ENCODE data around the gene CDH4.
"Not testable (repeated sequence)": the region's sequence is repeated elsewhere in the genome, so short reads cannot be mapped to it uniquely, and the experiment has no call there.

The CDH4 gene

GRCh38 chr20:61459266-61459665 is 207.2 kb downstream of the CDH4 start:
- no peak for DNase-seq (ENCODE audit: low read depth)

DNA sequence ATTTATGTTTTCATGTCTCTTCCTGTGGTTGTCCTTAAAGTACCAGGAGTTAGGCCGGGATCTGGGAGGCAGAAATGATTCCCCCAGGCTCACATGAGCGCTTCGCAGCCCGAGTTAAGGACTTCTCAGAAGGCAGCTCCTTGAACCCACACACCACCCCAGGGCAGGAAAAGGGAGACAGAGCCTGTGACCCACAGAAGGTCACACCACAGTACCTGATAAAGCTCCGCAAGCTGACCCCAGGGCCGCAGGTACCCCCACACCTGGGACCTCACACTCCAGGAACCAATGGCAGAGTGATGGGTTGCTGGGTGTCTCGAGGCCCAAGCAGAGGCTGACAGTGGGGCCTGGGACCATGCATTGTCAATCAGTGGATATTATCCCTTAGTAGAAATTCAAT is 207.6 kb downstream of the CDH4 start:
- DNase-seq (ENCODE audit: low read depth), result no peak

GRCh38 chr20:61460261-61461052 is 208.4 kb downstream of the CDH4 start:
- no peak for DNase-seq (ENCODE audit: low read depth)

DNA sequence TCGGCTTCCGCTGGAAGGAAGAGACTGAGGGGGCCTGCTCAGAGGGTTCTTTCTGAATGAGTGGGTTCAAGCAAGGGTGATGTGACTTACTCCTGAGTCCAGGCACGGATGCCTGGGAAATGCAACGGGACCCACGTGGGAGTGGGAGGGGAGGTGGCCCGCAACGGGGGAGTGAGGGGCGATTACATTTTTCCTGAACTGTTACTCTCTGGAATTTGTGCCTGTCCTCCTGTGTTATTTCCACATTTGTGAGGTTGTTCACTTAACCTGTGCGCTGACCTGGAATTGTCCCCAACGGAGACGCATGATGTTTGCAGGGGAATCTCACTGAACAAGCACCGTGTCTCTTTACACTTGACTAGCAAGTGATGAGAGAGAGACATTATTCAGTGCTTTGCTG is 209.4 kb downstream of the CDH4 start:
- no peak for DNase-seq (ENCODE audit: low read depth)

- DNase-seq (ENCODE audit: low read depth), result no peak
Observed at GRCh38 chr20:61464307-61465303, 212.5 kb downstream of the CDH4 start.

- DNase-seq (ENCODE audit: low read depth), result no peak
Observed at GRCh38 chr20:61475729-61476128, 223.7 kb downstream of the CDH4 start.

- no peak for DNase-seq (ENCODE audit: low read depth)
Observed at GRCh38 chr20:61476956-61477355, 224.9 kb downstream of the CDH4 start.

DNA sequence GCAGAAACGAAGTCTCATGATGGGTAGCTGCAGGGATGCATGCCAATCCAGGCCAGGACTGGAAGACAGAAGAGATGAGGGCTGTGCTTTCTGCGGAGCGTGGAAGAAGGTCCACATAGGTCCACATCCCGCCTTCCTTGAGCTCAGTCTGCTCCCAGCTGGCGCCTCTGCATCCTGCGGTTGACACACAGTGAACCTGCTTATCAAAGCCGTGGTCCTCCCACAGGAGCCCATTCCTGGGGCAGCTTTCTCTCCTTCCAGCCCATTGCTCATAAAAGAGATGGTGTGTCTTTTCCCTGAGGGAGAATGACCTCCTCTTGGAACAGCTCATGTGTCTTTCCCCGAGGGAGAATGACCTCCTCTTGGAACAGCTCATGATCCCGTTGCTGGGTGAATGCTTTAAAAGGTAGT is 225.4 kb downstream of the CDH4 start:
- DNase-seq (ENCODE audit: low read depth), result no peak

- no peak for DNase-seq (ENCODE audit: low read depth)
Observed at GRCh38 chr20:61478094-61478493, 226.0 kb downstream of the CDH4 start.

- no peak for DNase-seq (ENCODE audit: low read depth)
Observed at GRCh38 chr20:61478611-61479305, 226.7 kb downstream of the CDH4 start.

GRCh38 chr20:61479433-61479832 is 227.4 kb downstream of the CDH4 start:
- not testable (repeated sequence) for DNase-seq (ENCODE audit: low read depth)

- DNase-seq (ENCODE audit: low read depth), result no peak
Observed at GRCh38 chr20:61480158-61480825, 228.2 kb downstream of the CDH4 start.

DNA sequence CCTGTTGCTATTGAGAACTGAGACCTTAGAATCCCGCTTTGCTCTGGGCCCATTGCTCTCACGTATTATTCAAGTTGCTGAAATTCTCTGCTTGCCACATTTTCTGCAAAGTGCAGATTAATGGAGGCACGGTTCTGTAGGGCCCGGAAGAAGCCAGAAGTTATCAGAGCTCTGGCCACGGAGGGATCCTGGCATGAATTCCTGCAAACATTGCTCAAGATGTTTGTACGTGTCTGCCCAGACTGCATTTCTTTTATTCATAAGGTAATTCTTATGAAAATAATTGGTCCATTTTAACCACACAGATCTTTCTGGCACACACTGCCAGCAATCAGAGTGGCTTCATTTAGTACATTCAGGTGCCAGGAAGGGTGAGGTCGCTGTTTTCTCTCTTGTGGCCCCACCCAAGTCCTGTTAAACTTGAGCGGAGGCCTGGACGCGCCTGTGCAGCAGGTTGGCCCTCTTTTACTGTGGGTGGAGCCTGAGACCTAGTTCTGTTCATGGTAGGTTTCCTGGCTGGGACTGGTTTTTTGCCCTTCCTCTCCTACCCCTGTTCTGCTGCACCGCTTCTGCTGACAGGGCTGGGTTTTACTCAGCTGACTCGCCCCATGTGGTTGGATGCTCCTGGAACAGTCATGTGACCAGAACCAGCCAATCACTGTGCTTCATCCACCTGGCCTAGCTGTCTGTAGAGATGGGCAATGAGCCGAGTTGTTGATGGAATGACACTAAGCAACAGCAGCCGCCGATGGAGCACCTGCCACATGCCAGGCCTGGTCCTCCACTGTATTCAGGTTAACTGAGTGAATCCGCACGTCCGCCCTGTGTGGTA is 230.2 kb downstream of the CDH4 start:
- no peak for DNase-seq (ENCODE audit: low read depth)

- no peak for DNase-seq (ENCODE audit: low read depth)
Observed at GRCh38 chr20:61482901-61483300, 230.8 kb downstream of the CDH4 start.

DNA sequence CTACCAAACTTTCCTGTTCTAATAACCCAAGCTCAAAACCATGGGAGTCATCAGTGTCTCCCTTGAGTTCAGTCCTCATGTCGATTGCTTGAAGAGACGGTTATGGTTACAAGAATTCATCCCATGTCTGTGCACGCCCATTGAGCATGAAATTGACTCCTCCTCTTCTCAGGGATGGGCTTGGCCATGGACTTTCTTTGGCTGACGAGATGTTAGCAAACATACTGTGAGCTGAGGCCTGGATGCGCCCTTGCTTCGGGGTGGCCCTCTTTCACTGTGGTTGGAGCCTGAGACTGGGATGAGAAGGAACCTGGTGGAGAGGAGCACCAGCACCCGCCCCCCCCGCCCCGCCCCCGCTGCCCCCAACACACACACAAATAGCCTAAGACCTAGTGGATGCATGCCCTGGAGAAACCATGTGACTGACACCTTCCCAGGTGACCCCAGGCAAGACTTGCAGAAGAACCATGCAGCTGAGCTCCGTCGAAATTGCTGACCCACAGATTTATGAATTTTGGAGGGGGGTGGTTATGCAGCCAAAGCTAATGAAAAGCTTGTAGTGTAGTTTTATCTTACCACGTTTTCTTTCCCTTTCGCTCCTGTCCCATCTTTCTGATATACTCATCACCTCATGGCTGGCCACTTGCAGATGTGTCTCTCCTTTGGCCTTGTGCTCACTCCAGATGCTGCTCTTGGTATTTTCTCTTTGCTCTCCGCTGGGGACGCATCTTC is 231.4 kb downstream of the CDH4 start:
- no peak for DNase-seq (ENCODE audit: low read depth)

- DNase-seq (ENCODE audit: low read depth), result no peak
Observed at GRCh38 chr20:61486198-61486597, 234.1 kb downstream of the CDH4 start.

DNA sequence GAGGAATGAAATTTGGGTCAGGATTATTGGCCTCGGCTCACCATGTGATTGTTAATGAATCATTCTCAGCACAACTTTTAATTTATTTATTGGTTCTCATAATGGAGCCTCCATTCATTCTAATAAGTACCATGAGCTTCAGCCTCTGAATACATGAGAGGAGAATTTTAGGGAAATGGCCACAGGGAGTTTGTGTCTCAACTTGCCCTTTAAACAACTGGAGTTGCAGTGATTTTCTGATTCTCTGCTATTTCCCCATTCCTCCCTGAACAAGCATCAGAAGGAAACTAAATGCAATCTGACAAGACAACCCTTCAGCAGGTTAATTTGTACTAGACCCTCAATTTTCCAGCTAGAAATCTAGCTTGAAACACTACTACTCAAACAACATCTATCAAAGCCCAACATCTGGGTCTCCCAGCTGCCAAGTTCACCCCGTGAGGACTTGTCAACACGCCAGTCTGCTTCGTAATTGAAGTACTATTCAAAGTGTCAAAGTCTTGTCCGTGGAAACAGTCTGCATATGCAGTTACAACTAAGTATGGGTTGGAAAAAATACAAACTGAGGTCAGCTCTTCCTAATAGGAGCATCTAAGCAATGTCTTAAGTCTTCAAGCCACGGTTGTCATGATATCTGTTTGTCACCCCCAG is 235.4 kb downstream of the CDH4 start:
- DNase-seq (ENCODE audit: low read depth), result no peak

- DNase-seq (ENCODE audit: low read depth), result no peak
Observed at GRCh38 chr20:61487997-61488371, 235.9 kb downstream of the CDH4 start.

GRCh38 chr20:61490721-61491120 is 238.7 kb downstream of the CDH4 start:
- no peak for DNase-seq (ENCODE audit: low read depth)

- no peak for DNase-seq (ENCODE audit: low read depth)
Observed at GRCh38 chr20:61492065-61492464, 240.0 kb downstream of the CDH4 start.

Measured in EH (cell line).